SHP77 (cell line): ENCODE data around the gene AHNAK2.
"Not testable (repeated sequence)": the region's sequence is repeated elsewhere in the genome, so short reads cannot be mapped to it uniquely, and the experiment has no call there.

Experiments used
- DNase-seq, 2 experiments: peaks; one replicate each; lab custom pipeline; 2025; lab: John Stamatoyannopoulos, UW

AHNAK2 gene

GRCh38 chr14:104977681-104978653, at the start of gene AHNAK2:
AHNAK2 (minus strand) TSS chr14:104978374; CDS start chr14:104978237, 137 bp downstream.
- DNase-seq: peak; percentile 60 to 82

- DNase-seq: not testable (repeated sequence)
Measured at GRCh38 chr14:105027718-105028117, 49.5 kb upstream of the AHNAK2 start.

DNA sequence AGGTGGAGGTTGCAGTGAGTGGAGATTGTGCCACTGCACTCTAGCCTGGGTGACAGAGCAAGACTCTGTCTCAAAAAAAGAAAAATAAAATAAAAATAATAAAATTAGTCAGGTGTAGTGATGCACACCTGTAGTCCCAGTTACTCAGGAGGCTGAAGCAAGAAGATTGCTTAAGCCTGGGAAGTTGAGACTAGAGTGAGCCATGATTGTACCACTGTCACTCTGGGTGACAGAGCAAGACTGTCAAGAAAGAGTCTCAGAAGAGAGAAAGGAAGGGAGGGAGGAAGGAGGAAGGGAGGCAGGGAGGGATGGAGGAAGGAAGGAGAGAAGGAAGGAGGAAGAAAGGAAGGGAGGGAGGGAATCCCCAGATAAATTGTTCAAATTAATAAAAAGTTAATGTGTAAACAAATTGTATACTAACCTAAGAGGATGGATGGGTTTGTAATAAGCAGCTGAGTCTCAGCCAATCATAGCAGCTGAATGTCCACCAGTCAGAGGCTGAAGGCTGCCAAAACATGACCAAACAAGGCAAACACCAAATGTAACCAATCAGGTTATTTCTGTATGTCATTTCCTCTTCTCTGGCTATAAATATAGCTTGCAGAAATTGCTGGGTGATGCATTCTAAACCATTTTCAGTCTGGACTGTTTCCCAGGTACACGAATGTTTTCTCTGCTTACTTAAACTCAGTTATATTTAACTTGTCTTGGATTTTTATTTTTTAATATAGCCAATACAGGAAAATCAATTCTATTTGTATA, 48.8 kb upstream of the AHNAK2 start:
- DNase-seq: no peak

DNA sequence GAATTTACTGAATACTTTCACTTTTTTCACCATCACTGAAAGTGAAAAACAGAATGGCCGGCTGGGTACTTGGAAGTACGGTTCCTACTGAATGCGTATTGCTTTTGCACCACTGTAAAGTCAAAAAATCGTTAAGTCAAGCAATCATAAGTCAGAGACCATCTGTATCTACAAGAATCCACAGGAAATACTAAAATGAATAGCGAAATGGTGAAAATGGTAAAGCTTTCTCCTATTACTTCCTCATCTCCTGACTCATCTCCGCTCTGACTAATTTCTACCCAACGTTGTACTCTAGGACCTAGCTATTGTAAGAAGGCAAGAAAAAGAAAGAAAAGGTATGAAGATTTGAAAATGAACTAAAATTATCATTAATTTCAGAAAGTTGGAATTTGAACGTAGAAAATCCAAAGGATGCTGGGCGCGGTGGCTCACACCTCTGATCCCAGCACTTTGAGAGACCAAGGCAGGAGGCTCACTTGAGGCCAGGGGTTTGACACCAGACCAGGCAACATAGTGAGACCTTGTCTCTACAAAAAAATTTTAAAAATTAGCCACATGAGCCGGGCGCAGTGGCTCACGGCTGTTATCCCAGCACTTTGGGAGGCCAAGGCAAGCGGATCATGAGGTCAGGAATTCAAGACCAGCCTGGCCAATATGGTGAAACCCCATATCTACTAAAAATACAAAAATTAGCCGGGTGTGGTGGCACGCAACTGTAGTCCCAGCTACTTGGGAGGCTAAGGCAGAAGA, 48.0 kb upstream of the AHNAK2 start:
- DNase-seq: no peak

GRCh38 chr14:105025429-105025828, 47.3 kb upstream of the AHNAK2 start:
- DNase-seq: no peak

GRCh38 chr14:105023791-105024480, 45.8 kb upstream of the AHNAK2 start:
- no peak for DNase-seq

GRCh38 chr14:105023144-105023543, 45.0 kb upstream of the AHNAK2 start:
- DNase-seq: no peak

GRCh38 chr14:105022276-105022670, 44.1 kb upstream of the AHNAK2 start:
- no peak for DNase-seq

DNA sequence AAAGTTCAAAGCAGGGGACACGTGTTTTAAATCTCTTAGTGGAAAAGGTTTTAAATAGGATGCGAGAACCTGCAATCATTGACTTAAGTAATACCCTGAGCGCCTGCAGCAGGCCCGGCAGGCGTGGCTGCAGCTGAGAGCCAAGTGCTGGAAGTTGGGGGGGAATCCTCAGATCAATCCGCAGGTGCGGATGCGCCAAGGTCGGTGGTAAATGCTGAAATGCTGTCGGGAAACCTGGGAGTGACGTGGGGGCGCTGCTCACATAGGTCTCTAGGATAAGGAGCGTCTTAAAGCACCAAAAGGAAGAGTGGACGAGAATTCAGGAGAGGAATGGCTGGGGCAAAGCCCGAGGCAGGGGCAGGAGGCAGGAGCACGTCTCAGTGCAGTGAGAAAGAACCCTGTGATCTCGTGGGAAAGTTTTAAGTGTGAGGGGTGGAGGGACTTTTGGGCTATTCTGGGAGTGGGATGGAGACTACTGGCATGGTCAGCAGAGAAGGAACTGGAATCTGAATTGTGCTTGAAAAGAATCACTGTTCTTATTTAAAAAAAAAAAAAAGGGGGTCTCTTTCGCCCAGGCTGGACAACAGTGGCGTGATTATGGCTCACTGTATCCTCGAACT, 43.6 kb upstream of the AHNAK2 start:
- peak; percentile 19 to 58 for DNase-seq

DNA sequence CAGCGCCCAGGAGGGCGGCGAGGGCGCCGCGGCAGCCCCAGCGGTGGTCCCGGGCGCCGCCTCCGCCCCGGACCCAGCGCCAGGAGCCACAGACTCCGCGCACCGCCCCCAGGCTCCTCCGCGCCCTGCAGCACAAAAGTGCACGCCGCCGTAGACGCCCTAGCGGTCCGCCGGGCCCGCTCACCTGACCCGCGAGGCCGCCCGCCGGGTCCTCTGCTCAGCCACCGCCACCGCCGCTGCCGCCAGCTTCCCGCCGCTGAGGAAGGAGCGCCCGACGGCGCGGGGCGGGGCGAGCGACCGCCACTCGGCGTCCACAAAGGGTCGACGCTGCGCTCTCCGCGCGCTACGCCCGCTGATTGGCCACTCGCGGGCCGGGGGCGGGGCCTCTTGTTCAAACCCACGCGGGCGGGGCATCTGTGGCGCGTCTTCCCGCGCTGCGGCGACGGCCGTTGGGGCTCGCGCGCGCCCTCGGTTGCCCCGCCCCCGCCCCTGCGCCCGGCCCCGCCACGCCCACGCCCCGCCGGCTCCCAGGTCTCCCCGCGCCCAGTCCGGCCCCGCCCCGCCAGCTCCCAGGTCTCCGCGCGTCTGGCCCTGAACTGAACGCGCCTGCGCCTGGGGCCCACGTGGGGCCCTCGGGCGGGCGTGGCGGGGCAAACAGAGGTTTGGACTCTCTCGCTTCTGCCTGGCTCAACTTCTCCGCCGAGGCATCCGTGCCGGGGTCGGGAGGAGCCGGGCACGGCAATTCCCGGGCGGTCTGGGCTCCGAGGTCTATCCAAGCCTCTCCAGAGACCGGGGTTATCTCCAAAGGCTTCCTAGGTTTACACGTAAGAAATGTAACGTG, 42.9 kb upstream of the AHNAK2 start, which contains the start of gene CDCA4:
CDCA4 (minus strand) TSS at position 269 of the 841 bp plus-strand sequence. CDS start 9,154 bp downstream, outside the sequence.
- DNase-seq: peak; percentile 95 to 98

- DNase-seq: no peak
Measured at GRCh38 chr14:105019861-105020814, 42.0 kb upstream of the AHNAK2 start.

GRCh38 chr14:105018414-105018813, 40.2 kb upstream of the AHNAK2 start:
- no peak for DNase-seq

- DNase-seq: no peak
Measured at GRCh38 chr14:105015905-105016304, 37.7 kb upstream of the AHNAK2 start.

GRCh38 chr14:105015242-105015641, 37.1 kb upstream of the AHNAK2 start:
- no peak for DNase-seq

DNA sequence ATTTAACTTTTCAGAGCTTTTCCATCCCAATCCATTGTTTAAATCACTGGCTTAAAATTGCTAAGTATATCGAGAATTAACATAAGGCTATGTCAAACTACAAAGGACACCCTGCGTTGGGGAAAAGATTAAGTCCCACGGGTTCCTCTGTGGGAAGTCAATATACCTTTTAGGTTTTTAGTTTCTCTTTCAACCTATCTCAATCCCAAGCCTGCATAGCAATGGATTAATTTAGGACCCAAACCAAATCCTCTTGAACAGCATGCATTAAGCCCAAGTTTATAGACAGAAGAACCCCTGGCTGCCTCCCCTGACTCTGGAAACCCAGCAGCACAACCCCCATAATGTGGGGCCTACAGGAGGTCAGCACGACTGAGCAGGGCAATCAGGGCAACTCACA, 36.5 kb upstream of the AHNAK2 start:
- DNase-seq: no peak

- DNase-seq: no peak
Measured at GRCh38 chr14:105014032-105014431, 35.9 kb upstream of the AHNAK2 start.

- DNase-seq: no peak
Measured at GRCh38 chr14:105013150-105013785, 35.1 kb upstream of the AHNAK2 start.
